HepG2 (cell line): ENCODE measurements around the gene JTB. TPM values are rescaled to one million over a fixed set of nuclear protein-coding genes. Genes with fewer than 3 reads are reported as not detected.

ENCODE experiments used
- AGO2 ChIP-seq: fragments of 200-400 bp; formaldehyde crosslinking; optimal IDR thresholded peaks from 2 replicates; pipeline ENCODE3; 2017; ENCODE audit warnings: mild to moderate bottlenecking, low read depth, low read length, moderate library complexity
- CERS6 ChIP-seq: sonication (generic); formaldehyde crosslinking; IDR thresholded peaks from 2 replicates; pipeline ENCODE4 v1.5.0; 2020; ENCODE audit warnings: missing genetic modification reagents
- HMGA1 ChIP-seq: sonication (generic); formaldehyde crosslinking; conservative IDR thresholded peaks from 2 replicates; pipeline ENCODE4 v1.4.0; 2020; ENCODE audit warnings: missing genetic modification reagents
- HOXA5 ChIP-seq: sonication (generic); formaldehyde crosslinking; IDR thresholded peaks from 2 replicates; pipeline ENCODE4 v1.4.0; 2020; ENCODE audit warnings: missing genetic modification reagents
- ISX ChIP-seq: sonication (generic); formaldehyde crosslinking; conservative IDR thresholded peaks from 2 replicates; pipeline ENCODE4 v1.5.0; 2020; ENCODE audit warnings: missing genetic modification reagents
- KDM1A ChIP-seq: IDR thresholded peaks from 2 replicates; pipeline ENCODE4 v1.6.1; 2016; ENCODE audit warnings: missing compliant biosample characterization
- MAFK ChIP-seq, 2 experiments: IDR thresholded peaks in 1 of 2; conservative IDR thresholded peaks in 1 of 2; 2 replicates each; pipeline ENCODE4 v1.6.1; 2011; ENCODE audit warnings: improper control_type of control experiment in 2 of 2, low read length in 2 of 2
- MBNL3 ChIP-seq: fragments of 250-450 bp; sonication (Bioruptor Pico); conservative IDR thresholded peaks from 2 replicates; pipeline ENCODE4 v1.8.0; 2022; ENCODE audit warnings: mild to moderate bottlenecking, inconsistent platforms
- NR2C2 ChIP-seq: sonication (generic); formaldehyde crosslinking; IDR thresholded peaks from 2 replicates; pipeline ENCODE4 v1.4.0; 2020; ENCODE audit warnings: missing genetic modification reagents, mild to moderate bottlenecking, moderate library complexity, borderline replicate concordance
- NR2F1 ChIP-seq, 2 experiments: fragments of 450-650 bp in 1 of 2; formaldehyde crosslinking in 1 of 2; IDR thresholded peaks; 2 replicates each; pipeline versions ENCODE4 v1.5.0 to v1.6.1; 2016 to 2020; ENCODE audit warnings: mild to moderate bottlenecking in 1 of 2, missing compliant biosample characterization in 1 of 2, missing genetic modification reagents in 1 of 2, moderate library complexity in 1 of 2
- ZBTB44 ChIP-seq: sonication (generic); formaldehyde crosslinking; IDR thresholded peaks from 2 replicates; pipeline ENCODE4 v1.4.0; 2020; ENCODE audit warnings: missing genetic modification reagents
- ZNF138 ChIP-seq: sonication (generic); formaldehyde crosslinking; IDR thresholded peaks from 2 replicates; pipeline ENCODE4 v1.5.0; 2020; ENCODE audit warnings: mild to moderate bottlenecking, low read depth, missing genetic modification reagents
- ZNF44 ChIP-seq: sonication (generic); formaldehyde crosslinking; IDR thresholded peaks from 2 replicates; pipeline ENCODE4 v1.5.1; 2020; ENCODE audit warnings: mild to moderate bottlenecking, missing genetic modification reagents
- ZNF563 ChIP-seq: sonication (generic); formaldehyde crosslinking; IDR thresholded peaks from 2 replicates; pipeline ENCODE4 v1.8.0; 2022; ENCODE audit warnings: mild to moderate bottlenecking, moderate library complexity, missing genetic modification reagents
- ZNF83 ChIP-seq: sonication (generic); formaldehyde crosslinking; IDR thresholded peaks from 2 replicates; pipeline ENCODE4 v1.4.0; 2020; ENCODE audit warnings: missing genetic modification reagents, mild to moderate bottlenecking, borderline replicate concordance
- polyA plus RNA-seq, 8 experiments: library from polyadenylated mRNA; depleted of rRNA in 3 of 8; stranded (reverse) in 7 of 8; unstranded in 1 of 8; fragments of >200 nt; fragmentation: Illumina TruSeq in 4 of 8; extraction: Trizol in 4 of 8; gene quantifications; 2 replicates each; pipeline versions ENCODE4 v1.2.1 to v1.2.3, GENCODE V29; 2011 to 2016; ENCODE audit warnings: low read depth in 4 of 8, missing spikeins in 1 of 8, mixed read lengths in 1 of 8; ENCODE audit not compliant: insufficient read depth in 1 of 8
- total RNA-seq, 5 experiments: library from RNA; depleted of rRNA; stranded (reverse); fragments of >200 nt; fragmentation: Illumina TruSeq; extraction: Trizol; gene quantifications; 2 replicates each; pipeline ENCODE4 v1.2.3, GENCODE V29; 2016; ENCODE audit warnings: low read depth in 1 of 5
- TF ChIP-seq, protein P1 (sequence below): sonication (generic); formaldehyde crosslinking; IDR thresholded peaks from 2 replicates; pipeline ENCODE4 v1.8.1; 2022; ENCODE audit warnings: low read depth, mild to moderate bottlenecking, missing genetic modification reagents
- TF ChIP-seq, protein P2 (sequence below): sonication (generic); formaldehyde crosslinking; IDR thresholded peaks from 2 replicates; pipeline ENCODE4 v1.4.0; 2020; ENCODE audit warnings: mild to moderate bottlenecking, missing genetic modification reagents, borderline replicate concordance
- TF ChIP-seq, protein P3 (sequence below): sonication (generic); formaldehyde crosslinking; IDR thresholded peaks from 2 replicates; pipeline ENCODE4 v1.4.0; 2020; ENCODE audit warnings: missing genetic modification reagents

Gene JTB
- total and polyA plus RNA-seq, 2 of the 13 experiments (the other 11 are each of a cell fraction or from before 2014, with no cell fraction given) = 96.7 to 99.2 TPM

- no peak for TF ChIP-seq AGO2
- no peak for TF ChIP-seq ZNF44 (CRISPR knock-in tag)
- no peak for TF ChIP-seq MBNL3 (CRISPR knock-in tag)
- no peak for TF ChIP-seq CERS6
- TF ChIP-seq ZBTB44 (CRISPR knock-in tag) = no peak
- TF ChIP-seq NR2F1 (CRISPR knock-in tag; IDR thresholded peaks at IDR 0.05) = no peak
- no peak for TF ChIP-seq ZNF83 (CRISPR knock-in tag)
- TF ChIP-seq, protein P1, sequence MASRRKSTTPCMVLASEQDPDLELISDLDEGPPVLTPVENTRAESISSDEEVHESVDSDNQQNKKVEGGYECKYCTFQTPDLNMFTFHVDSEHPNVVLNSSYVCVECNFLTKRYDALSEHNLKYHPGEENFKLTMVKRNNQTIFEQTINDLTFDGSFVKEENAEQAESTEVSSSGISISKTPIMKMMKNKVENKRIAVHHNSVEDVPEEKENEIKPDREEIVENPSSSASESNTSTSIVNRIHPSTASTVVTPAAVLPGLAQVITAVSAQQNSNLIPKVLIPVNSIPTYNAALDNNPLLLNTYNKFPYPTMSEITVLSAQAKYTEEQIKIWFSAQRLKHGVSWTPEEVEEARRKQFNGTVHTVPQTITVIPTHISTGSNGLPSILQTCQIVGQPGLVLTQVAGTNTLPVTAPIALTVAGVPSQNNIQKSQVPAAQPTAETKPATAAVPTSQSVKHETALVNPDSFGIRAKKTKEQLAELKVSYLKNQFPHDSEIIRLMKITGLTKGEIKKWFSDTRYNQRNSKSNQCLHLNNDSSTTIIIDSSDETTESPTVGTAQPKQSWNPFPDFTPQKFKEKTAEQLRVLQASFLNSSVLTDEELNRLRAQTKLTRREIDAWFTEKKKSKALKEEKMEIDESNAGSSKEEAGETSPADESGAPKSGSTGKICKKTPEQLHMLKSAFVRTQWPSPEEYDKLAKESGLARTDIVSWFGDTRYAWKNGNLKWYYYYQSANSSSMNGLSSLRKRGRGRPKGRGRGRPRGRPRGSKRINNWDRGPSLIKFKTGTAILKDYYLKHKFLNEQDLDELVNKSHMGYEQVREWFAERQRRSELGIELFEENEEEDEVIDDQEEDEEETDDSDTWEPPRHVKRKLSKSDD = no peak
- TF ChIP-seq, protein P2, sequence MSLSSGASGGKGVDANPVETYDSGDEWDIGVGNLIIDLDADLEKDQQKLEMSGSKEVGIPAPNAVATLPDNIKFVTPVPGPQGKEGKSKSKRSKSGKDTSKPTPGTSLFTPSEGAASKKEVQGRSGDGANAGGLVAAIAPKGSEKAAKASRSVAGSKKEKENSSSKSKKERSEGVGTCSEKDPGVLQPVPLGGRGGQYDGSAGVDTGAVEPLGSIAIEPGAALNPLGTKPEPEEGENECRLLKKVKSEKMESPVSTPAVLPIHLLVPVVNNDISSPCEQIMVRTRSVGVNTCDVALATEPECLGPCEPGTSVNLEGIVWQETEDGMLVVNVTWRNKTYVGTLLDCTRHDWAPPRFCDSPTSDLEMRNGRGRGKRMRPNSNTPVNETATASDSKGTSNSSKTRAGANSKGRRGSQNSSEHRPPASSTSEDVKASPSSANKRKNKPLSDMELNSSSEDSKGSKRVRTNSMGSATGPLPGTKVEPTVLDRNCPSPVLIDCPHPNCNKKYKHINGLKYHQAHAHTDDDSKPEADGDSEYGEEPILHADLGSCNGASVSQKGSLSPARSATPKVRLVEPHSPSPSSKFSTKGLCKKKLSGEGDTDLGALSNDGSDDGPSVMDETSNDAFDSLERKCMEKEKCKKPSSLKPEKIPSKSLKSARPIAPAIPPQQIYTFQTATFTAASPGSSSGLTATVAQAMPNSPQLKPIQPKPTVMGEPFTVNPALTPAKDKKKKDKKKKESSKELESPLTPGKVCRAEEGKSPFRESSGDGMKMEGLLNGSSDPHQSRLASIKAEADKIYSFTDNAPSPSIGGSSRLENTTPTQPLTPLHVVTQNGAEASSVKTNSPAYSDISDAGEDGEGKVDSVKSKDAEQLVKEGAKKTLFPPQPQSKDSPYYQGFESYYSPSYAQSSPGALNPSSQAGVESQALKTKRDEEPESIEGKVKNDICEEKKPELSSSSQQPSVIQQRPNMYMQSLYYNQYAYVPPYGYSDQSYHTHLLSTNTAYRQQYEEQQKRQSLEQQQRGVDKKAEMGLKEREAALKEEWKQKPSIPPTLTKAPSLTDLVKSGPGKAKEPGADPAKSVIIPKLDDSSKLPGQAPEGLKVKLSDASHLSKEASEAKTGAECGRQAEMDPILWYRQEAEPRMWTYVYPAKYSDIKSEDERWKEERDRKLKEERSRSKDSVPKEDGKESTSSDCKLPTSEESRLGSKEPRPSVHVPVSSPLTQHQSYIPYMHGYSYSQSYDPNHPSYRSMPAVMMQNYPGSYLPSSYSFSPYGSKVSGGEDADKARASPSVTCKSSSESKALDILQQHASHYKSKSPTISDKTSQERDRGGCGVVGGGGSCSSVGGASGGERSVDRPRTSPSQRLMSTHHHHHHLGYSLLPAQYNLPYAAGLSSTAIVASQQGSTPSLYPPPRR (CRISPR knock-in tag) = no peak
- TF ChIP-seq HMGA1 (CRISPR knock-in tag) = no peak
- TF ChIP-seq, protein P3, sequence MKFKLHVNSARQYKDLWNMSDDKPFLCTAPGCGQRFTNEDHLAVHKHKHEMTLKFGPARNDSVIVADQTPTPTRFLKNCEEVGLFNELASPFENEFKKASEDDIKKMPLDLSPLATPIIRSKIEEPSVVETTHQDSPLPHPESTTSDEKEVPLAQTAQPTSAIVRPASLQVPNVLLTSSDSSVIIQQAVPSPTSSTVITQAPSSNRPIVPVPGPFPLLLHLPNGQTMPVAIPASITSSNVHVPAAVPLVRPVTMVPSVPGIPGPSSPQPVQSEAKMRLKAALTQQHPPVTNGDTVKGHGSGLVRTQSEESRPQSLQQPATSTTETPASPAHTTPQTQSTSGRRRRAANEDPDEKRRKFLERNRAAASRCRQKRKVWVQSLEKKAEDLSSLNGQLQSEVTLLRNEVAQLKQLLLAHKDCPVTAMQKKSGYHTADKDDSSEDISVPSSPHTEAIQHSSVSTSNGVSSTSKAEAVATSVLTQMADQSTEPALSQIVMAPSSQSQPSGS = no peak
- no peak for TF ChIP-seq ZNF138 (CRISPR knock-in tag)
- no peak for TF ChIP-seq ISX (CRISPR knock-in tag)
- no peak for TF ChIP-seq KDM1A (CRISPR knock-in tag)
- TF ChIP-seq ZNF563 = no peak
- no peak for TF ChIP-seq NR2C2
- TF ChIP-seq HOXA5 (CRISPR knock-in tag) = 0 out of 2 replicates have a peak, but pooled peaks have one; percentile 1
- TF ChIP-seq MAFK (conservative IDR thresholded peaks at IDR 0.05 in 1 of 2, IDR thresholded peaks at IDR 0.05 in 1 of 2; ENCODE audit: low read length in 2 of 2) = no peak
These were observed 13.6 kb downstream of the JTB start (continued) for GRCh38 chr1:153963850-153964331.
